GM21825 (cell line): ENCODE measurements around the gene MARF1.

ENCODE experiments used
- ATAC-seq: cut with Tn5 transposase; IDR thresholded peaks from one replicate; pipeline ENCODE4 v1.9.1; 2021; ENCODE audit warnings: mild to moderate bottlenecking, moderate library complexity; ENCODE audit not compliant: unreplicated experiment

MARF1 gene

GRCh38 chr16:15602285-15603044 lies 40.5 kb downstream of the MARF1 start:
- ATAC-seq = no peak

- no peak for ATAC-seq
Measured at GRCh38 chr16:15601212-15601879, 41.6 kb downstream of the MARF1 start.

GRCh38 chr16:15599303-15600070 lies 43.5 kb downstream of the MARF1 start:
- no peak for ATAC-seq

- no peak for ATAC-seq
Measured at GRCh38 chr16:15598648-15599190, 44.2 kb downstream of the MARF1 start.

- no peak for ATAC-seq
Measured at GRCh38 chr16:15597822-15598647, 44.9 kb downstream of the MARF1 start.

GRCh38 chr16:15597135-15597534 lies 45.8 kb downstream of the MARF1 start:
- no peak for ATAC-seq

- ATAC-seq = no peak
Measured at GRCh38 chr16:15594711-15595320, 48.1 kb downstream of the MARF1 start.

GRCh38 chr16:15593235-15593634 lies 49.7 kb downstream of the MARF1 start:
- ATAC-seq = no peak

- ATAC-seq = no peak
Measured at GRCh38 chr16:15592324-15592723, 50.6 kb downstream of the MARF1 start.

GRCh38 chr16:15587152-15587825 lies 55.7 kb downstream of the MARF1 start:
- no peak for ATAC-seq

GRCh38 chr16:15586716-15587115 lies 56.2 kb downstream of the MARF1 start:
- no peak for ATAC-seq

GRCh38 chr16:15585956-15586355 lies 57.0 kb downstream of the MARF1 start:
- ATAC-seq = no peak

GRCh38 chr16:15583526-15583925 lies 59.4 kb downstream of the MARF1 start:
- no peak for ATAC-seq

- no peak for ATAC-seq
Measured at GRCh38 chr16:15581127-15581815, 61.7 kb downstream of the MARF1 start.

GRCh38 chr16:15578824-15579223 lies 64.1 kb downstream of the MARF1 start:
- no peak for ATAC-seq

GRCh38 chr16:15576960-15577958 lies 65.7 kb downstream of the MARF1 start:
- ATAC-seq = no peak

GRCh38 chr16:15575293-15576049 lies 67.5 kb downstream of the MARF1 start:
- ATAC-seq = no peak
